HG03442 (cell line): ENCODE measurements around the gene TJP2.
A peak's percentile ranks its signal among the peaks of the same experiment; 100 is the strongest.
"Not testable (repeated sequence)": the region's sequence is repeated elsewhere in the genome, so short reads cannot be mapped to it uniquely, and the experiment has no call there.

Source experiments
- ATAC-seq: cut with Tn5 transposase; IDR thresholded peaks from one replicate; pipeline ENCODE4 v1.9.1; 2021; ENCODE audit warnings: mild to moderate bottlenecking, moderate library complexity; ENCODE audit not compliant: unreplicated experiment

Gene TJP2

GRCh38 chr9:69276775-69277174 is 102.7 kb downstream of the TJP2 start:
- no peak for ATAC-seq

GRCh38 chr9:69279084-69279731 is 105.1 kb downstream of the TJP2 start:
- ATAC-seq: peak; percentile 88

GRCh38 chr9:69279733-69280132 is 105.7 kb downstream of the TJP2 start:
- no peak for ATAC-seq

- no peak for ATAC-seq
Observed at GRCh38 chr9:69283003-69283402, 108.9 kb downstream of the TJP2 start.

GRCh38 chr9:69292078-69292477 is 118.0 kb downstream of the TJP2 start:
- no peak for ATAC-seq

GRCh38 chr9:69293156-69293555 is 119.1 kb downstream of the TJP2 start:
- no peak for ATAC-seq

GRCh38 chr9:69295872-69296552 is 121.9 kb downstream of the TJP2 start:
- ATAC-seq: no peak

GRCh38 chr9:69297300-69297980 is 123.4 kb downstream of the TJP2 start:
- no peak for ATAC-seq

GRCh38 chr9:69299315-69299714 is 125.2 kb downstream of the TJP2 start:
- no peak for ATAC-seq

- no peak for ATAC-seq
Observed at GRCh38 chr9:69299826-69300225, 125.7 kb downstream of the TJP2 start.

- ATAC-seq: no peak
Observed at GRCh38 chr9:69303331-69303730, 129.3 kb downstream of the TJP2 start.

- ATAC-seq: not testable (repeated sequence)
Observed at GRCh38 chr9:69306895-69307445, 132.9 kb downstream of the TJP2 start.

- no peak for ATAC-seq
Observed at GRCh38 chr9:69307446-69308205, 133.5 kb downstream of the TJP2 start.

- no peak for ATAC-seq
Observed at GRCh38 chr9:69308206-69308931, 134.3 kb downstream of the TJP2 start.

- no peak for ATAC-seq
Observed at GRCh38 chr9:69313175-69313574, 139.1 kb downstream of the TJP2 start.

- ATAC-seq: no peak
Observed at GRCh38 chr9:69314547-69314946, 140.5 kb downstream of the TJP2 start.

- no peak for ATAC-seq
Observed at GRCh38 chr9:69317081-69317480, 143.0 kb downstream of the TJP2 start.

- ATAC-seq: peak; percentile 97
Observed at GRCh38 chr9:69317894-69318293, 143.8 kb downstream of the TJP2 start.

- ATAC-seq: no peak
Observed at GRCh38 chr9:69319324-69320025, 145.4 kb downstream of the TJP2 start.

GRCh38 chr9:69322256-69322655 is 148.2 kb downstream of the TJP2 start:
- ATAC-seq: no peak
